Activated naive CD4-positive, alpha-beta T cell treated with anti-CD3 and anti-CD28 coated beads, Interleukin-2, amount 10 ng/mL, durations not matched to agents 7 days and 5 days (primary cell): ENCODE measurements around the gene NKX2-4.

Experiments
- CTCF ChIA-PET: fragments of 350-600 bp; sonication (Branson Sonifier 250); formaldehyde crosslinking; loops from one replicate; lab custom pipeline; 2021; ENCODE audit warnings: antibody characterized with exemption; lab: Charles Lee
- DNase-seq: peaks from one replicate; pipeline ENCODE4 v3.0.0-alpha.2; 2020
- H3K27ac Mint-ChIP-seq: one replicate; pipeline ENCODE4 v1.8.0; 2021; ENCODE audit warnings: mild to moderate bottlenecking, moderate library complexity, mixed read lengths
- H3K27me3 Mint-ChIP-seq: one replicate; pipeline ENCODE4 v1.8.0; 2021; ENCODE audit warnings: mild to moderate bottlenecking, mixed read lengths
- H3K36me3 Mint-ChIP-seq: one replicate; pipeline ENCODE4 v1.8.0; 2021; ENCODE audit warnings: mixed read lengths
- H3K4me1 Mint-ChIP-seq: one replicate; pipeline ENCODE4 v1.8.0; 2021; ENCODE audit warnings: mixed read lengths
- H3K4me3 Mint-ChIP-seq: one replicate; pipeline ENCODE4 v1.8.0; 2021; ENCODE audit warnings: mild to moderate bottlenecking, moderate library complexity, mixed read lengths
- H3K9me3 Mint-ChIP-seq: one replicate; pipeline ENCODE4 v1.8.0; 2021; ENCODE audit warnings: mixed read lengths

Gene NKX2-4

GRCh38 chr20:21399005-21399475, 1.7 kb upstream of the NKX2-4 start:
- Mint-ChIP-seq H3K36me3 (peaks cover 1% of the 10 kb centered on the region), H3K27ac (no peak overlapping the region), H3K27me3 (peaks cover 74% of the 10 kb centered on the region), H3K4me1 (peaks cover 18% of the 10 kb centered on the region), H3K4me3 (no peak overlapping the region), H3K9me3 (no peaks in the 10 kb centered on the region)
- no peak for DNase-seq
- CTCF ChIA-PET: no interaction called here

DNA sequence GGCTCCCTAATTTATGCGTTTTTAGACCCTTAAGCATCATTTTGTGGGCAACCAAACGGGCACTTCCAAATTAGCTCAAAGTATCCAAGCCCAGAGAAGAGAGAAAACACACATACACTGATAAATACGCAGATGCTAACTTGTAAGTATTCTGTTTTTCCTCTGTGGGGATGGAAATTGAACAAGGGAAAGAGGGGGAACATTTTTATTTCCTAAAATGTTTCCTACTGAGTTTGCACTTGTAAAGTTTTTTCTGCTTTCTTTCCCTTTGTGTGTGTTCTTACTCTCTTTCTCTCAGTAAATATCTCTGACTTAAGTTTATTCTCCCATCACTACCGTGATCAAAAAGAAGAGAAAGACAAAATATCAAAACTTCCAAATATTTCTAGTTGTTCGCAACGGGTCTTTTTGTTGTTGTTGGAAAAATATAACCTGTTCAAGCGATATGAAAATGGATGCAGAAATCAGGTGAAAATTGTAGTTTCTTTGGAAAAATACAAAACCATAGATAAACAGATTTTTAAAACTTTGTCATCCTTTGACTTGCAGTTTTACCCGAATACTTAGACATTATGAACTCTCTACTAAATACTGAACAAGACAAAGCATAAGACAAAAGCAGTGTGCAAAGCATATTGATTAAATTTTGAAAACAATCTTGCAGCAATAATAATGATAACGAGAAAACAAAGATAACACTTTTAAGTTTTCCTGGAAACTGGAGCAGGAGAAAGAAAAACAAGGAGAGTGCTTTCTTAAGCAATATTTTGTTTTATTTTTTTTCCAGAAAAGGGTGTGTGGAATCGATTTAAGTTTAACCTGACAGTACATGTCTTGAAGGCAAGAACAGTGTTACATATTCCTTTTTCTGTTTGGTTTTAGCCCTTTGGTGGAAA, 1.0 kb upstream of the NKX2-4 start:
- H3K27ac Mint-ChIP-seq: peak overlapping the region; percentile 52
- H3K36me3 Mint-ChIP-seq: peaks cover 1% of the 10 kb centered on the region
- no peak for DNase-seq
- H3K4me3 Mint-ChIP-seq: peak overlapping the region; percentile 38
- H3K27me3 Mint-ChIP-seq: peaks cover 77% of the 10 kb centered on the region
- H3K4me1 Mint-ChIP-seq: peaks cover 21% of the 10 kb centered on the region
- CTCF ChIA-PET: no interaction called here
- no peaks in the 10 kb centered on the region for H3K9me3 Mint-ChIP-seq

- no peak overlapping the region for H3K4me3 Mint-ChIP-seq
- CTCF ChIA-PET: no interaction called here
- DNase-seq: peak; percentile 26
- H3K36me3 Mint-ChIP-seq: peaks cover 7% of the 10 kb centered on the region
- peaks cover 36% of the 10 kb centered on the region for H3K4me1 Mint-ChIP-seq
- H3K9me3 Mint-ChIP-seq: no peaks in the 10 kb centered on the region
- H3K27ac Mint-ChIP-seq: no peak overlapping the region
- peaks cover 90% of the 10 kb centered on the region for H3K27me3 Mint-ChIP-seq
Observed at GRCh38 chr20:21396599-21397340, 556 bp downstream of the NKX2-4 start.

DNA sequence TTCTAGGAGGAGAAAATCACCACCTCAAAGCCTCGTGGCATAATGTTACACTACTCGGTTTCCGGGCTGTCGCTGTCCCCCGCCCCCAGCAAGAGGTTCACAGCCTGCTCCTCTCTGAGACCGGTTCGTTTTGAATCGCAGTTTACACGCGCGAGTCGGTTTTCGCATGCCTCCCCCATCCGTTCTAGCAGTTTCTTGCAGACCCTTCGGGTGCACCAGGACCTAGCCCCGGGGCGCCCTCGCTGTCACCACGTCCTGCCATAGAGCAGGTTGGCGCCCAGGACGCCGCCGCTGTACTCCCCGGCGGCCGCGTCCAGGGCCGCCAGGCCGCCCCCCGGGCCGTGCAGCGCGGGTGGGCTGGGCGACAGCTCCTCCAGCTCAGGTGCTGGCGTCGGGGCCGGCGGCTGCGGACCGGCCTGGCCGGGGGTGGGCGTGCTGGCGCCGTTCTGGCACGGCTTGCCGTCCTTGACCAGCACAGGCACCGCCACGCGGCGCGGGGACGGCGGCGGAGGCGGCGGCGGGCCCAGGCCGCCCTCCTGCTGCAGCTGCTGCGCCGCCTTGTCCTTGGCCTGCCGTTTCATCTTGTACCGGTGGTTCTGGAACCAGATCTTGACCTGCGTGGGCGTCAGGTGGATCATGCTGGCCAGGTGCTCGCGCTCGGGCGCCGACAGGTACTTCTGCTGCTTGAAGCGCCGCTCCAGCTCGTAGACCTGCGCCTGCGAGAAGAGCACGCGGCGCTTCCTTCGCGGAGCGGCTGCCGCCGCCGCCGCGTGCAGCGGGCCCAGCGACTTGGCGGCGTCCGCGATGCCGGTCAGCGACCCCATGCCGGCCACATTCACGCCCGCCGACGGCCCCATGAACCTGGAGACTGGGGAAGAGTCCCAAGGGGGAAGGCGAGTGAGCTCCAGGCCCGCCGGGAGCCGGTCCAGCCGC, 1.4 kb downstream of the NKX2-4 start:
- Mint-ChIP-seq H3K4me1 (peaks cover 38% of the 10 kb centered on the region), H3K36me3 (peaks cover 12% of the 10 kb centered on the region), H3K4me3 (peak overlapping the region; percentile 55), H3K27me3 (peaks cover 89% of the 10 kb centered on the region), H3K9me3 (no peaks in the 10 kb centered on the region), H3K27ac (no peak overlapping the region)
- peak; percentile 76 for DNase-seq
- CTCF ChIA-PET: interaction anchor here (0.9 to 1.8 kb wide), 4 partner anchors 109 to 160 kb away, joined by 4 to 6 read pairs (median 5); no protein-coding TSS in a partner anchor

DNA sequence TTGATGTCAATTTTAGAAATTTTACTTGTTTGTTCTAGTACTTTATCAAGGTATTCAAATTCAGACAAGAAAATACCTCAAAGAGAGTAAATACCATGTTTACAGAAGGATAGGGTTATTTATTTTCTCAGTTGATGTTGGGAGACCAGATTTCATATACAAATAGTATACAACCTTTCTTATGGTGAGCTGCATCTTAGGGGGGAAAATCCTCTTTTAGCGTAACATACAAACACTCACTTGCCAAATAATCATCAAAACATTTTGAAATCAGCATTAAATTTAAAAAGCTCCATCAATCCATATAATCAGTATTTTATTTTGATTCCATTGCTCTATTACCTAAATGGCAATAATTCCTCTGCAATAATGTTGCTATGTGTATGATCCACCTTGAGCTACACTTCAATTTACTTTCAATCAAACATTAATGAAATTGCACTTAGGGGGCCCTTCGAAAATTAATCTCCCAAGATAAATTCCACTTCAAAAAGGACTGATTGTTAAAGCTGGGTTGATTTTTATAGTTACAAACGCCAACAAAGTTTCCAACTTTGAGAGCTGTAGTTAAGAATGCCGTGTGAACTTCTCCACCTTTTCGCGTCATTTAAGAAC, 2.2 kb downstream of the NKX2-4 start:
- H3K36me3 Mint-ChIP-seq: peaks cover 18% of the 10 kb centered on the region
- H3K4me3 Mint-ChIP-seq: peak overlapping the region; percentile 55
- CTCF ChIA-PET: interaction anchor here (0.9 to 1.8 kb wide), 4 partner anchors 110 to 159 kb away, joined by 4 to 6 read pairs (median 5); no protein-coding TSS in a partner anchor
- H3K27ac Mint-ChIP-seq: no peak overlapping the region
- peaks cover 84% of the 10 kb centered on the region for H3K27me3 Mint-ChIP-seq
- DNase-seq: no peak
- H3K9me3 Mint-ChIP-seq: no peaks in the 10 kb centered on the region
- peaks cover 38% of the 10 kb centered on the region for H3K4me1 Mint-ChIP-seq

DNA sequence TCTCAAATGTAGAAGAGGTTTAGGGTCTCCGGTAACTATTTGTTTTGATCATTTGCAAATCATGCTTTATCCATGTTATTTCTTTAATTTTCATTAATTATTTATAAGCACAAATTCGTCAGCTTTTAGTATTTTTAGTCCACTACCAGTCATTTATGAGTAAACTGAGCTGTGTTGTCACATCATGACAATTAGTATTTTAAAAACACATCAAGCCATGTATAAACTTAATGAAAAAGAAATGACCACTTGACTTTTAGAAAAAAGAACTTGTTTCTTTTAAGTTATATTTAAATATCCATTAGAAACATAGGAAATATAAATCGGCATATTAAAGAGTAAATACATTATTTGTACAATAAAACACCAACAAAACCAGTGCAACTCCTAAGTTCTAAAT, 2.8 kb downstream of the NKX2-4 start:
- CTCF ChIA-PET: interaction anchor here (1.1 to 1.8 kb wide), 3 partner anchors 110 to 159 kb away, joined by 4 to 6 read pairs (median 5); no protein-coding TSS in a partner anchor
- Mint-ChIP-seq H3K4me3 (no peak overlapping the region), H3K27me3 (peaks cover 82% of the 10 kb centered on the region), H3K4me1 (peaks cover 38% of the 10 kb centered on the region), H3K36me3 (peaks cover 21% of the 10 kb centered on the region), H3K9me3 (no peaks in the 10 kb centered on the region), H3K27ac (no peak overlapping the region)
- DNase-seq: no peak

GRCh38 chr20:21393816-21394519, 3.4 kb downstream of the NKX2-4 start:
- H3K27ac Mint-ChIP-seq: no peak overlapping the region
- peaks cover 25% of the 10 kb centered on the region for H3K36me3 Mint-ChIP-seq
- H3K9me3 Mint-ChIP-seq: no peaks in the 10 kb centered on the region
- H3K4me3 Mint-ChIP-seq: no peak overlapping the region
- H3K4me1 Mint-ChIP-seq: peaks cover 38% of the 10 kb centered on the region
- H3K27me3 Mint-ChIP-seq: peaks cover 76% of the 10 kb centered on the region
- CTCF ChIA-PET: interaction anchor here (1.0 to 1.8 kb wide), 2 partner anchors 111 to 115 kb away, joined by 3 to 5 read pairs; no protein-coding TSS in a partner anchor
- no peak for DNase-seq

- peaks cover 68% of the 10 kb centered on the region for H3K27me3 Mint-ChIP-seq
- peaks cover 27% of the 10 kb centered on the region for H3K36me3 Mint-ChIP-seq
- no peak overlapping the region for H3K4me3 Mint-ChIP-seq
- peaks cover 33% of the 10 kb centered on the region for H3K4me1 Mint-ChIP-seq
- no peak for DNase-seq
- CTCF ChIA-PET: interaction anchor here (1.0 kb wide), 1 partner anchor 112 kb away, joined by 3 read pairs; no protein-coding TSS in a partner anchor
- H3K27ac Mint-ChIP-seq: no peak overlapping the region
- H3K9me3 Mint-ChIP-seq: no peaks in the 10 kb centered on the region
Observed at GRCh38 chr20:21393166-21393565, 4.2 kb downstream of the NKX2-4 start.

GRCh38 chr20:21391972-21392352, 5.4 kb downstream of the NKX2-4 start:
- peaks cover 33% of the 10 kb centered on the region for H3K36me3 Mint-ChIP-seq
- CTCF ChIA-PET: interaction anchor here (0.6 to 1.6 kb wide), 2 partner anchors 113 to 156 kb away, joined by 3 to 7 read pairs; no protein-coding TSS in a partner anchor
- H3K9me3 Mint-ChIP-seq: no peaks in the 10 kb centered on the region
- no peak for DNase-seq
- peaks cover 29% of the 10 kb centered on the region for H3K4me1 Mint-ChIP-seq
- peak overlapping the region; percentile 8 for H3K4me3 Mint-ChIP-seq
- peak overlapping the region; percentile 68 for H3K27ac Mint-ChIP-seq
- H3K27me3 Mint-ChIP-seq: peaks cover 56% of the 10 kb centered on the region

DNA sequence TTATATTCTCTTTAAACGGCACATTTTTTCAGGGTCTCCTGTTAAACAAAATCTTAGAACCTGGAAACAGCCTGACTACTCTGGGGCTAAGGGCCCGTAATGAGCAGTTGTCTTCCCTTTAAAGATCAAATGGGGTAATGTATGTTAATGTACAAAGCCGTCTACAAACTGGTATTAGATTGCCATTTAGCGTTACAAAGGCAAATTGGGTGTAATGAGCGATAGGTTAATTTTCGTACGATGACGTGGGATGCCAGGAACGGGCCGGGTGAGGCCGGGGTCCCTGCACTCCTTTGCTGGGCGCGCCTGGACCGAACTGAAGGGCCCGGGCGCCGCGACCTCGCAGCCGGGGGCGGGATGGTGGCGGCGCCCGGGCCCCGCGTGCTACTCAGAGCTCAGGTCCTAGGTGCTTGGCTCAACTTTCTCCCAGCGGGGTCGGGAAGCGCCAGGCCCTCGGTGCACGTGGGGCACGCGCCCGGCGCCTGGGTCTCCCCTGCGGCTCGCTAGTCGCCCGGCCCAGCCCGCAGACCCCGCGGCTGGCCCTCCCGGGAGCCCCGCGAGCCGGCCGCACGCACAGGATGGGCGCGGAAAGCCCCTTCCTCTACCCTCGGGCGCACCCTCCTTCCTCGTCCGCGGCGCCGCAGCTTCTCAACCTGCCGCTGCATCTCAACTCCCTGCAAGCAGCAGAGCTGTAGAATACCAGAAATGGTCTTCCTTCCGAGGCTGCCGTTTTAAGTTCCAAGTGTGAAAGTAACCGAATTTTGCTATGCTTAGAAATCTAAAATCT, 5.9 kb downstream of the NKX2-4 start:
- Mint-ChIP-seq H3K4me3 (peak overlapping the region; percentile 8), H3K27me3 (peaks cover 52% of the 10 kb centered on the region), H3K36me3 (peaks cover 37% of the 10 kb centered on the region), H3K9me3 (no peaks in the 10 kb centered on the region), H3K27ac (peak overlapping the region; percentile 68), H3K4me1 (peaks cover 29% of the 10 kb centered on the region)
- DNase-seq: peak; percentile 42
- CTCF ChIA-PET: interaction anchor here (0.6 to 1.6 kb wide), 2 partner anchors 114 to 156 kb away, joined by 3 to 7 read pairs; no protein-coding TSS in a partner anchor

DNA sequence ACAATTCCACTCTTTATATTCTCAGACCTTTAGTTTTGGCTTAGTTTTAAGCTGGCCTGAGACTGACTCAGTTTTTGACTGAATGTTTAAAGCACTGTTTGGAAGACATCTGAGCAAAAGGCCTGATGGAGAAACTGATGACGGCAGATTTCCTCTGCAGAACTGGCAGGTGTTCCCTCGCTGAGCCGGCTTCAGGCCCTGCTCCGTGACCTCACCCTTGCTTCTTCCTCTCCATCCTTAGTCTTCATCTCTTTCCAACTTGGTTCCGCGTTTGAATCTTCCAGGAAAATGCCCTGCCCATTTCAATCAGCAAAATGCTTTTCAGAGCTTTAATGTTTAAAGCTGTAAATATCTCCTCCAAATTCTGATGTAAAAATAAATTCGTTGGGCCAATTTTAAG, 6.6 kb downstream of the NKX2-4 start:
- DNase-seq: no peak
- H3K36me3 Mint-ChIP-seq: peaks cover 37% of the 10 kb centered on the region
- peaks cover 46% of the 10 kb centered on the region for H3K27me3 Mint-ChIP-seq
- H3K27ac Mint-ChIP-seq: no peak overlapping the region
- H3K4me1 Mint-ChIP-seq: peaks cover 29% of the 10 kb centered on the region
- CTCF ChIA-PET: interaction anchor here (0.8 to 1.6 kb wide), 2 partner anchors 114 to 288 kb away, joined by 3 to 7 read pairs; no protein-coding TSS in a partner anchor
- H3K4me3 Mint-ChIP-seq: no peak overlapping the region
- no peaks in the 10 kb centered on the region for H3K9me3 Mint-ChIP-seq

DNA sequence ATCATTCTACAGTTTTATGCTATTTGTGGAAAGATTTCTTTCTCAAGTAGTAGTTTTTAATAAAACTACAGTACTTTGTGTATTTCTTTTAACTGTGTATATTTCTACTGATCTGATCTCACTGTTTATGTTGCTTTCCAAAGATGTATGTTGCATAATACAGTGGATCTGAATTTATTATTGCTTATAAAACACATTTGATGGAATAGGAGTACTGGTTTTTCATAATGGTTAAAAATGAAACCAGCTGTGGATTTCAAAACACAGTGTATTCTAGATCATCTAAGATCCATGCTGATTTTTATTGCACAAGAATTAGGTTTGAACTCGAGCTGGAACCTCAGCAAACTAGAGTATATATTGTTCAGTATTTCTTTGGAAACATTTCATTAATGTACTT, 8.0 kb downstream of the NKX2-4 start:
- Mint-ChIP-seq H3K27me3 (peaks cover 36% of the 10 kb centered on the region), H3K4me3 (no peak overlapping the region), H3K36me3 (peaks cover 39% of the 10 kb centered on the region), H3K27ac (no peak overlapping the region), H3K9me3 (no peaks in the 10 kb centered on the region), H3K4me1 (peaks cover 20% of the 10 kb centered on the region)
- DNase-seq: no peak
- CTCF ChIA-PET: interaction anchor here (1.1 to 1.8 kb wide), 2 partner anchors 116 to 154 kb away, joined by 3 to 4 read pairs; no protein-coding TSS in a partner anchor
